HL-60/S4 (cell line): Measurements from ENCODE around the gene DOCK11.
"Not testable (repeated sequence)": the region's sequence is repeated elsewhere in the genome, so short reads cannot be mapped to it uniquely, and the experiment has no call there.

Source experiments
- in situ Hi-C: fragments of 300-500 bp; cut with MboI; formaldehyde crosslinking; loops from 2 replicates; pipeline ENCODE4 v1.14.3; 2022; ENCODE audit warnings: low sequenced_read_pairs

Gene DOCK11

DNA sequence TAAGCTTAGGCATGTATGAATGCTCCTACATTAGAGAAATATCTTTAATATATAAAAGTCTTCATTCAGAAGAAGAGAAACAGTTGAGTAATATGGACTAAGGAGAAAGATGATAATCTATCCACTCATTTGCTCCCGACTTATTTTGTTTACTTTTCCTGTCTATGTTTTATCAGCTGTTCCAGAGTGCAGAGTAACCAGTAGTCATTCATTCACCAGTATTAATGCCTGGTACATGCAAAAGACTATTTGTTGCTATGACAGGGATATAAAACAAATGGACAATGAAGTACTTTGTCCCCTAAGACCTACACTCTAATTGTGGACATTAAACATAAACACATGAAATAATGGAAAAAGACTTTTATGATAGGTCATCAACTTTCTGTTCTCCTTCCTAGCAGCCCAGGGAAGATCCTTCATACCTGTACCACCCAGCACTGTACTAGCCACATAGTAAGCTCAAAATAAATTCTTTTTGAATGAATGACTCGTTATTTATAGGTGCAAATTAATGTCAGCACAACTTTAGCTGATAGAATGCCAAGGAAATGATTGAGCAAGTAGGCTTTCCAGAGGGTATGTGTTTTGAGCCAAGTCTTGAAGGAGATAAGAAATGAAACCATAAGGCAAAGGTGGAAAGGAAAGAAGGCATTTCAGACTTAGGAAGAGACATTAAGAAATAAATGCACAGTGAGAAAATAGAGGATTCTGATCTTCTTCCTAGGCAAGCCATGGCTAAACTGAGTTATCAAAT, 186.8 kb downstream of the DOCK11 start:
- in situ Hi-C loops: no loop called here

GRCh38 chrX:118685393-118685792, 189.8 kb downstream of the DOCK11 start:
- in situ Hi-C loops: no loop called here

DNA sequence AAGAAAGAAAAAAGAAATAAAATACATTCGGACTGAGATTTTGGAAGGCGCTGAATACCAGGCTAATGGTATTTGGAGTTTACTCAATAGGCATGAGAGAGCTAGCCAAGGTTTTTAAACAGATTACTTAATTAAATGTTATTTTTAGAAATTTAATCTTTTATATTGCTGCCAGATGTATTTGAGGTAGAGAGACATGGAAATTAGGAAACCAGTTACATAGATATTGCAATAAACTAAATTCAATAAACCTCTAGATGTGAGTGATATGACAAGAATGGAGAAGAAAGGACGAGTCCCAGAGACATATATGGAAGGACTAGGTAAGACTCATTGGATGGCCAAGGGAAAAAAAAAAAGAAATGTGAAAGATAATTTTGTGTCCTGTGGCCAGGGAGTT, 193.3 kb downstream of the DOCK11 start:
- in situ Hi-C loops: no loop called here

GRCh38 chrX:118693843-118694242, 198.2 kb downstream of the DOCK11 start:
- in situ Hi-C loops: no loop called here

- in situ Hi-C loops: no loop called here
These were observed 199.0 kb downstream of the DOCK11 start for GRCh38 chrX:118694638-118695037.

- in situ Hi-C loops: no loop called here
These were observed 203.0 kb downstream of the DOCK11 start for GRCh38 chrX:118698516-118699170.

GRCh38 chrX:118702741-118703140, 207.1 kb downstream of the DOCK11 start:
- in situ Hi-C loops: no loop called here

- in situ Hi-C loops: no loop called here
These were observed 211.1 kb downstream of the DOCK11 start for GRCh38 chrX:118706681-118707080.

- in situ Hi-C loops: no loop called here
These were observed 218.9 kb downstream of the DOCK11 start for GRCh38 chrX:118714521-118714920.

- in situ Hi-C loops: not testable (repeated sequence)
These were observed 220.3 kb downstream of the DOCK11 start for GRCh38 chrX:118715917-118716316.

- in situ Hi-C loops: not testable (repeated sequence)
These were observed 221.2 kb downstream of the DOCK11 start for GRCh38 chrX:118716833-118717232.

DNA sequence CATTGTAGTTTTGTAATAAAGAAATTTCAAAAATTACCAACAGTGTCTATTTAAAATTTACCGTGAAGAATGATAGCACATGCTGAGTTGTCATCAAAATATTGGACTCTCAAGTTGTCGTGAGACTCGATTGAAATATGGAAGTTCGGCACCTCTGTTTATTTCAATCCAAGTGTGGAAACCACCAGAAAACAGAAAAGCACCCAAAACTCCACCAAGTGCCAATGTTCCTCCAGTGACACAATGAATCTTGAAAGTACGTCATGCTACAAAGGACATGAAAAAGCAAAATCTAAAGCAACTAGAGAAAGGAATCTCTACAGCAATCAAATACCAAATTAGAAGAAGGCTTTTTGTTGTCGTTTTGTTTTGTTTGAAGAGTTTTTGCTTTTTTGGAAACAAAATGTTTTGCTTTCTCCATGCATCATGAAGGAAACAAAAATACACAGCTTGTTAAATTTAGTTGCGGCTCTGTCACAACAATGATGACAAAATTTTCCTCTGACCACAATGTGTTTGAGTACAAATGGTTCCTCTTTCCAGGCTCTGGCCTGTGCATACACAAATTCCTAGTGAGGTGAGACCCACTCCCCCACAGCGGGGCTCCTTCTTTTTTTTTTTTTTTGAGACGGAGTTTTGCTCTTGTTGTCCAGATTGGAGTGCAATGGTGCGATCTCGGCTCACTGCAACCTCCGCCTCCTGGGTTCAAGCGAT, 222.2 kb downstream of the DOCK11 start:
- in situ Hi-C loops: no loop called here

DNA sequence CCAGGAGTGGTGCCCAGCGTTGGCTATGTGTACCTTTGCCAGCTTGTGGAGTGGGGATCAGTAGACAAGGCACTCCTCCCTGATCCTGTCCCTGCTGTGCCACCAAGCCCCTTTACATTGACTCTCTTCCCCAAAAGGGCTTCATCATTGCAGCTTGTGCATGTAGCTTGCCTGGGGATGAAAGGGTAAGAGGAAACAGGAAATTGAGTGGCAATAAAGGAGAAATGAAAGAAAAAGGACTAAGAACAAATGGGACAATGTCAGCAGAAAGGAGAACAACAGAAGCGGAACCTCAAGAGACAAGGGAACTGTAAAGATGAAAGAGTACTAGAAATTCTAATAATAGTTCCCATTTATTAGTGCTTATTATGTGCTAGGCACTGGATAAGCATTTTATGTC, 223.1 kb downstream of the DOCK11 start:
- in situ Hi-C loops: no loop called here

- in situ Hi-C loops: no loop called here
These were observed 224.6 kb downstream of the DOCK11 start for GRCh38 chrX:118720058-118720707.

- in situ Hi-C loops: no loop called here
These were observed 227.8 kb downstream of the DOCK11 start for GRCh38 chrX:118723376-118723775.

DNA sequence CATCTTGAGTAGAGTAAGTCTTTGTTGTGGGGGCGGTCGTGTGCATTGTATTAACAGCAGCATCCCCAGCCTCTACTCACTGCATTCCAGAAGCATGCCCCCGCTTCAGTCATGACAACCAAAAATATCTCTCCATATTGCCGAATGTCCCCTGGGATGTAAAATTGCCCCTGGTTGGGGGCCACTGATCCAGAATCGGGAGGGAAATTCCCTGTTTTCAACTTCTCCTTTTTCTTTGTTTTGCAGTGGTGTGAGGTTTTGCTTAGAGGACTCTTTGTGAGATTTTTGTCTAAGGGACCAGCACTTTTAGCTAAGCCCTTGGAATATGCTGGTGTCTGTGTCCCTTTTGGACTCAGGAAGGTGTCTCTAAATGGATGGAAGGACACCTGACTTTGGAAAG, 228.8 kb downstream of the DOCK11 start:
- in situ Hi-C loops: no loop called here

DNA sequence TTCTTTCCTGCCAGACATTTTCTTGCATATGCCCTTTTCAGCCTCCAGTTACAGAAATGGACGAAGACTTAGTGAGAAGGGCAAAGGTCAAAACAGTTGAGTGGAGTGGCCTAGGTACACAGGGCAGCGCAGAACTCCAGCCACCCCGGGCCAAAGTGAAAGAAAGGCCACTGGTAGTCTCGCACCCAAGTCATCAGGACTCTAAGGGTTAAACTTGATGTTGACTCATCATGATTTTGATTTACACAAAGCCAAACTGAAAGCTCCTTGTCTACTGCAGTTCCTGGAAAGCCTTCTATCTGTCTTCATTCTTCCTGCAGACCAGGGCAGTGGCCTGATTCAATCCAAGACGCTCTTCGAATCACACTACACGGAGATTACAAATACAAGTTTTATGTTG, 229.2 kb downstream of the DOCK11 start:
- in situ Hi-C loops: no loop called here

DNA sequence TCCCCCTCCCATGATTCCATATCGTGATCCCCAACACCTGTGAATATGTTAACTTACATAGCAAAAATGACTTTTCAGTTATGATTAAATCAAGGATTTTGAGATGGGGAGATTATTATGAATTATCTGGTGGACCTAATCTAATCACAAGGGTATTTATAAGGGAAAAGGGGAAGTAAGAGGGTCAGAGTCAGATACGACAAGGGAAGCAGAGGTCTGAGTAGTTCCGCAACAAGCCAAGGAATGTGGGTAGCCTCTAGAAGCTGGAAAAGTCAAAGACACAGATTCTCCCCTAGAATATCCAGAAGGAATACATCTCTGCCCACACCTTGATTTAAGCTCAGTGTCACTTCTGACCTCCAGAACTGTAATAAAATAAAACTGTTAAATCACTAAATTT, 230.8 kb downstream of the DOCK11 start:
- in situ Hi-C loops: no loop called here

GRCh38 chrX:118726887-118727685, 231.5 kb downstream of the DOCK11 start, which contains the start of gene IL13RA1:
Gene IL13RA1 (plus strand): TSS chrX:118727606. CDS start chrX:118727639, 33 bp downstream.
- in situ Hi-C loops: no loop called here

DNA sequence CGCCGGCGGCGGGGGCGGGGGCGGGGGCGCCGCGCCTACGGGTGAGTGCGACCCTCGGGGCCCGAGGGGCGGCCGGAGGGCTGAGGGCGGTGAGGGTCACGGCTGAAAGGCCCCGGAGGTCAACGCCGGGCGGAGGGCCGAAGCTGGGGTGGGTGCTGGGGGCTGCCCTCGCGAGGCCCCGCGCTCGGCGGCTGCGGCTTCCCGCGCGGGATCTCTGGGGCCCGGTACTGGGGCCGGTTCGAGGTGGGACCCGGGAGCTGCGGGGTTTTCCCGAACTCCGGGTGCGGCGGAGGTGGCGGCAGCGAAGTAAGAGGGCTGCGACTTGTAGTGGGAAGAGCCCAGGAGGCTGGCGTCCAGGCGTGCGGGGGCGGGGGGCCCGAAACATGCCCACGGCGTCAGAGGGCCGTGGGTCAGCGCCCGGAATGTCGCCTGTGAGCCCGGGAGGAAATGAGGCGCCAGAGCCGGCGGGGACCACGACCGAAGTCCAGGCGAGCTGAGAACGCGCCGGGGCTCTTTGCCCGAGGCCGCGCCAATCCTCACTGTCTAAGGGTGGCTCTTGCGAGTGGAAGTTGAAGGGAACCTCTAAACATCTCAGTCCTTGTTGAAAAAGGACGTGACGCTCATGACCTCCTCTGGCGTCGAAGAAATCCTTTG, 232.2 kb downstream of the DOCK11 start:
- in situ Hi-C loops: no loop called here
